LNCaP clone FGC (cell line): ENCODE data around the gene HTR2A.
A peak's percentile ranks its signal among the peaks of the same experiment; 100 is the strongest.

Experiments
- DNase-seq: peaks from one replicate; pipeline ENCODE4 v3.0.0-alpha.2; 2011; ENCODE audit warnings: low read depth
- H3K4me3 ChIP-seq: 2 replicates; pipeline ENCODE4 v1.5.1; 2011; ENCODE audit warnings: mild to moderate bottlenecking, low read depth, low read length, control low read depth
- TF ChIP-seq, protein P1 (sequence below): IDR thresholded peaks from 2 replicates; pipeline ENCODE4 v1.5.1; 2012; ENCODE audit warnings: mild to moderate bottlenecking; ENCODE audit not compliant: control insufficient read depth, insufficient read depth; ENCODE audit errors: extremely low read depth

HTR2A gene

DNA sequence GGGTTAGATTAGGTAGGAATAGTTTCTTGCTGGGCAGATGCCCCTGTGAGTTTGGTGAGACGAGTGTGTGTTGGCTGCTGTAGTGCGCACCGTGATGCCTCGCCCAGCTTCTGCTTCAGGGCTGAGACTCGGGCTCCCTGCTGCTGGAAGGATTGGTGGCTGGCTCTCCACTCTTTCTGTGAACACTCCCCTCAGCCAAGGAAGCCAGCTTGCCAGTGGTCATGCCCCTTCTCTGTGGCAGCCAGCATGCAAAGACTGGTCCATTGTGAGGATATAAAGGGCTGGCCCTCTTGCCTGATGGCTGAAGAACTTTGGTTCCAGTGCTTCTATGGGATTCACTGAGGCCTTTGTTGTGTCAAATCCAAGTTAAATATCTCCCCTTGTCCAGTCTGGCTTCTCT is 2.9 kb upstream of the HTR2A start:
- no peak overlapping the region for H3K4me3 ChIP-seq
- TF ChIP-seq, protein P1, sequence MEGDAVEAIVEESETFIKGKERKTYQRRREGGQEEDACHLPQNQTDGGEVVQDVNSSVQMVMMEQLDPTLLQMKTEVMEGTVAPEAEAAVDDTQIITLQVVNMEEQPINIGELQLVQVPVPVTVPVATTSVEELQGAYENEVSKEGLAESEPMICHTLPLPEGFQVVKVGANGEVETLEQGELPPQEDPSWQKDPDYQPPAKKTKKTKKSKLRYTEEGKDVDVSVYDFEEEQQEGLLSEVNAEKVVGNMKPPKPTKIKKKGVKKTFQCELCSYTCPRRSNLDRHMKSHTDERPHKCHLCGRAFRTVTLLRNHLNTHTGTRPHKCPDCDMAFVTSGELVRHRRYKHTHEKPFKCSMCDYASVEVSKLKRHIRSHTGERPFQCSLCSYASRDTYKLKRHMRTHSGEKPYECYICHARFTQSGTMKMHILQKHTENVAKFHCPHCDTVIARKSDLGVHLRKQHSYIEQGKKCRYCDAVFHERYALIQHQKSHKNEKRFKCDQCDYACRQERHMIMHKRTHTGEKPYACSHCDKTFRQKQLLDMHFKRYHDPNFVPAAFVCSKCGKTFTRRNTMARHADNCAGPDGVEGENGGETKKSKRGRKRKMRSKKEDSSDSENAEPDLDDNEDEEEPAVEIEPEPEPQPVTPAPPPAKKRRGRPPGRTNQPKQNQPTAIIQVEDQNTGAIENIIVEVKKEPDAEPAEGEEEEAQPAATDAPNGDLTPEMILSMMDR = no peak
- no peak for DNase-seq

DNA sequence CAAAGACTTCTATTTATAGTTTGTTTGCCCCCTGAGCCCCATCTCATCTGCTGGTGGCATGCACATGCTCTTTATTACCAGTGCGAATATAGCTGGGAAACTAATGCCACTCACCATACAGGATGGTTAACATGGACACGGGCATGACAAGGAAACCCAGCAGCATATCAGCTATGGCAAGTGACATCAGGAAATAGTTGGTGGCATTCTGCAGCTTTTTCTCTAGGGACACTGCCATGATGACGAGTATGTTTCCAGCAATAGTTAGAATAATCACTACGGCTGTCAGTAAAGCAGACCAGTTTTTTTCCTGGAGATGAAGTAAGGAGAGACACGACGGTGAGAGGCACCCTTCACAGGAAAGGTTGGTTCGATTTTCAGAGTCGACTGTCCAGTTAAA is 1.5 kb downstream of the HTR2A start:
- DNase-seq = no peak
- no peak overlapping the region for H3K4me3 ChIP-seq
- TF ChIP-seq, protein P1 = no peak

DNA sequence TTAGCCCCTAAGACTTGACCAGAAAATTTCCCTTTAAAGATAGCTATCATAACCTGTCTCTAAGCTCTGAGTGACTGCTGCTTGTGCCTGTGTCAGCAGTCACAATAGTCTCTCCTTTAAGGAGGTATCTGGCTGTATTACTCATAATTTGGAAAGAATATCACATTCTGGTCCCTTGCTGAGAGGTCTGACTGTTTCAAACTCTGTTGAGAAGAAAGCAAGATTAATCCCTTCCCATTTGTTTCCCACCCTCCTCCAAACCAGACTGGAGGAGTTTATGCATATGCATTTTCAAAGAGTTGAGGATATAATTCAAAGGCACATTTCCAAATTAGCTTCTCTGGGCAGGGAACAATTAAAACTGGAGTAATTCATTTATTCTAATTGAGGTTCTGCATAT is 2.3 kb downstream of the HTR2A start:
- DNase-seq = no peak
- TF ChIP-seq, protein P1 = no peak
- H3K4me3 ChIP-seq = no peak overlapping the region; the same call in 1 of the 2 replicates

DNA sequence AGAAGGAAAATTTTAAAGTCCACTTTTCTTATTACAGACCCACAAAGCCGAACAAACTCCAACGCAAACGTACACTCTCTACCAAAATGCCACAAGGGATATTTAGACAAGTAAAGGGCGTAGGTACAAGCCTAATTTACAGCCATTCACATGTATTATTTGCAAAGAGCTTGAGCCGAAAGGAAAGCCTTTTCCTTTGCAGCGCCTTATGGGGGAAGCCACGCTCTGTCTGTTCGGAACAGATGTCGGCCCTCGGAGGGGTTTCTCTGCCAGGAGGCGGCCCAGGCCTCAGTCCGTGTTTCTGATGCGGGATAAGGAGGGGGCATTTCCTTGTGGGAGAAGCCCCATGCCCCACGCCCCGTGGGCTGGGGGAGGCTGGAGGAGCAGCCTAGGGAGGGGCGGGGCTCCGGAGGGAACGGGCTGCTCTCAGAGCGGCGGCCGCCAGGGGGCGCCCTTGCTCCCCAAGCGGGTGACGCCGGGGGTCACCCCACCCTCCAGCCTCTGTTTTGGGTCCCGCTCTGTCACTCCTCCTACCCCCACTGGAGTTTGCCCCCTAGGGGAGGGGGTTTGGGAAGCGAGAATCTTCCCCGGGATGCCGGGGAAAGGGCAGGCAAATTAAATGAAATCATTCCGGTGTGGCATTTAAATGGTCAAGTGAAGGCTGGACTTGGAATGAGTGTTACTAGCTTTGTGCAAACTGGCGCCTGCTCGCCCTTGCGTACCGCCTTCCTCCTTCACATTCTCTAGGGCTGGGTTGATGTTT is 2.9 kb downstream of the HTR2A start:
- peak overlapping the region; percentile 43 for H3K4me3 ChIP-seq
- DNase-seq = no peak
- TF ChIP-seq, protein P1 = peak; percentile 68

DNA sequence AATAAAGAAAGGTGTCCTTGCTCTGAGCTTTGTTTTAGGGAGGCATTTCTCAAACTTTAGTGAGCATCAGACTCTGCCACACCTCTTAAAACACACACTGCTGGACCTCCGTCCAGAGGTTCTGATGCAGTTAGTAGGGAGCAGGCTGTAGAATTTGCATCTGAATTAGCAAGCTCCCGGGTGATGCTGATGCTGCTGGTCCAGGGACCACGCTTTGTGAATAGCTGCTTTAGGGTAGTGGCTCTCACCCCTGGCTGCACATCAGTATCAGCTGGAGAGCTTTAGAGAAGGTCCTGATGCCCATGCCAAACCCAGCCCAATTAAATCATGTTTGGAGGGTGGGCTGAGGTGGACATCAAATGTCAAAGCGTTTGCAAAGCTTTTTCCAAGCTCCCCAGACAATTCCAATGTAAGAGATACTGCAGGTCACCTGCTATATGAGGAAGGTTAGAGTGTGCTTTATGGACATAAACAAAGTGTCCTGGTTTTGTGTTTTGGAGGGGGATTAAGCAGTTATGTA is 3.6 kb downstream of the HTR2A start:
- no peak for DNase-seq
- H3K4me3 ChIP-seq = no peak overlapping the region; the same call in 1 of the 2 replicates
- TF ChIP-seq, protein P1 = no peak

DNA sequence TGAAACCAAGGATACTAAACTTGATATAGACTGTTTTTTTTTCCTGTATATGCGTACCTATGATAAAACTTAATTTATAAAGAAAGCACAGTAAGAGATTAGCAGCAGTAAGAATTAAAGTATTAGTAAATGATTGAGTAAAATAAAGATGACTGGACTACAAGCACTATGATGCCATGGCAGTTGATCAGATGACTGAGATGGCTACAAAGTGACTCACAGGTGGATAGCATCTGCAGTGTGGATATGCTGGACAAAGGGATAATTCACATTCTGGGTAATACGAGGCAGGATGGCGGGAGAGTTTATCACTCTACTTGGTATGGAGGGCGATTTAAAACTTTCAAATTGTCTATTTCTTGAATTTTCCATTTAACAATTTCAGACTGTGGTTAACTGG is 11.8 kb downstream of the HTR2A start:
- H3K4me3 ChIP-seq = no peak overlapping the region
- TF ChIP-seq, protein P1 = no peak
- no peak for DNase-seq

DNA sequence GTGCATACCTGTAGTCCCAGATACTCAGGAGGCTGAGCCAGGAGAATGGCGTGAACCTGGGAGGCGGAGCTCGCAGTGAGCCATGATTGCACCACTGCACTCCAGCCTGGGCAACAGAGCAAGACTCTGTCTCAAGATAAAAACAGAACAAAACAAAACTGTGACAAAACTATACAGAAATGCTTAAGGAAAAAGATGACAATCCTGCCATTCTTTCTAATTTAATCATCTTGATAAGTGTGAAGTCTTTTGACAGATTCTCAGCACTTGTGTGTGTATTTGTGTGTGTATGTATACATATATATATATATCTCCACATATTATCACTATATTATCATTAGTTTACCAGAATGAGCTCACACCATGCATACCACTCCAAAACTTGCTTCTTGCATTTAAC is 12.3 kb downstream of the HTR2A start:
- TF ChIP-seq, protein P1 = no peak
- DNase-seq = no peak
- H3K4me3 ChIP-seq = no peak overlapping the region
